ENCODE results near the gene THEM5. TPM values are rescaled to one million over a fixed set of nuclear protein-coding genes. Genes with fewer than 3 reads are reported as not detected.
"Not testable (repeated sequence)": the region's sequence is repeated elsewhere in the genome, so short reads cannot be mapped to it uniquely, and the experiment has no call there.

The THEM5 gene
- total RNA-seq, 1 experiment from 2014 or later, result not detected

GRCh38 chr1:151884445-151884844 is 30.9 kb upstream of the THEM5 start:
- CTCF ChIA-PET, result not testable (repeated sequence)

GRCh38 chr1:151883898-151884297 is 30.4 kb upstream of the THEM5 start:
- H3K27ac ChIP-seq (ENCODE audit: low read length); CTCF ChIA-PET; H3F3A ChIP-seq (ENCODE audit: low read length, unreplicated experiment); BruUV-seq (replicated peaks); H2AFZ ChIP-seq (ENCODE audit: low read length); H3K4me2 ChIP-seq (ENCODE audit: low read length); intact Hi-C loops (cut with micrococcal nuclease); POLR2A ChIA-PET (ENCODE audit: unreplicated experiment); H3K4me3 ChIP-seq (ENCODE audit: low read length); H4K20me1 ChIP-seq (ENCODE audit: low read length); ATAC-seq; DNase-seq; H3K9me2 ChIP-seq (replicated peaks; ENCODE audit: low read length); H3K9me3 ChIP-seq (ENCODE audit: low read length); H3K36me3 ChIP-seq (ENCODE audit: low read depth, low read length); H3K79me2 ChIP-seq (ENCODE audit: low read length); H3K27me3 ChIP-seq (ENCODE audit: low read length); H3K9ac ChIP-seq (ENCODE audit: low read length): not testable (repeated sequence)
- peaks cover 26% of the 10 kb centered on the region for H3K4me1 ChIP-seq (ENCODE audit: insufficient read depth, low read length)

More at GRCh38 chr1:151884445-151884844, 30.9 kb upstream of the THEM5 start:
- H3K4me2 ChIP-seq (ENCODE audit: low read length); H3K27me3 ChIP-seq (ENCODE audit: low read length); H3K4me3 ChIP-seq (ENCODE audit: low read length); H3K9me3 ChIP-seq (ENCODE audit: low read length); POLR2A ChIA-PET (ENCODE audit: unreplicated experiment); H2AFZ ChIP-seq (ENCODE audit: low read length); ATAC-seq; H3K27ac ChIP-seq (ENCODE audit: low read length); DNase-seq; H3K9ac ChIP-seq (ENCODE audit: low read length); H4K20me1 ChIP-seq (ENCODE audit: low read length); BruUV-seq (replicated peaks); H3K9me2 ChIP-seq (replicated peaks; ENCODE audit: low read length); H3K36me3 ChIP-seq (ENCODE audit: low read depth, low read length); H3K79me2 ChIP-seq (ENCODE audit: low read length); H3F3A ChIP-seq (ENCODE audit: low read length, unreplicated experiment); intact Hi-C loops (cut with micrococcal nuclease): not testable (repeated sequence)
- peaks cover 26% of the 10 kb centered on the region for H3K4me1 ChIP-seq (ENCODE audit: insufficient read depth, low read length)

GRCh38 chr1:151882918-151883317 is 29.4 kb upstream of the THEM5 start:
- CTCF ChIA-PET; BruUV-seq (replicated peaks); intact Hi-C loops (cut with micrococcal nuclease): not testable (repeated sequence)

GRCh38 chr1:151882466-151882865 is 29.0 kb upstream of the THEM5 start:
- TF ChIP-seq CTCF (conservative IDR thresholded peaks at IDR 0.05; ENCODE audit: low read depth, low read length) (no peak), EZH2phosphoT487 (IDR thresholded peaks at IDR 0.05; ENCODE audit: borderline replicate concordance, low read length) (no peak), EZH2 (IDR thresholded peaks at IDR 0.05; ENCODE audit: low read length, unreplicated experiment) (no peak)
- H3K36me3 ChIP-seq (ENCODE audit: low read depth, low read length), result no peaks in the 10 kb centered on the region
- DNase-seq (no peak), ATAC-seq (no peak)
- no peak overlapping the region for H3K4me2 ChIP-seq (ENCODE audit: low read length)
- no peak overlapping the region for H2AFZ ChIP-seq (ENCODE audit: low read length)
- H3K27me3 ChIP-seq (ENCODE audit: low read length), result no peaks in the 10 kb centered on the region
- no peaks in the 10 kb centered on the region for H3K9me2 ChIP-seq (replicated peaks; ENCODE audit: low read length)
- H3K4me1 ChIP-seq (ENCODE audit: insufficient read depth, low read length), result peaks cover 18% of the 10 kb centered on the region
- ChIA-PET CTCF (interaction anchor here (0.6 to 1.4 kb wide), 2 partner anchors 119 to 1630 kb away, joined by 5 read pairs; partner anchors contain the start of gene MRPL9), POLR2A (ENCODE audit: unreplicated experiment) (interaction anchor here (0.6 kb wide), 1 partner anchor 13 kb away, joined by 3 read pairs; no protein-coding TSS in a partner anchor)
- H3K9me3 ChIP-seq (ENCODE audit: low read length), result no peaks in the 10 kb centered on the region
- H3K27ac ChIP-seq (ENCODE audit: low read length), result no peak overlapping the region
- H4K20me1 ChIP-seq (ENCODE audit: low read length), result no peaks in the 10 kb centered on the region
- intact Hi-C loops (cut with micrococcal nuclease), result no loop called here
- H3K4me3 ChIP-seq (ENCODE audit: low read length), result no peak overlapping the region
- no peaks in the 10 kb centered on the region for H3K79me2 ChIP-seq (ENCODE audit: low read length)
- peaks cover 1% of the 10 kb centered on the region for H3F3A ChIP-seq (ENCODE audit: low read length, unreplicated experiment)
- no TSS peak for BruUV-seq (replicated peaks)
- H3K9ac ChIP-seq (ENCODE audit: low read length), result no peak overlapping the region

More at GRCh38 chr1:151882918-151883317, 29.4 kb upstream of the THEM5 start:
- H3K9me2 ChIP-seq (replicated peaks; ENCODE audit: low read length); H3K79me2 ChIP-seq (ENCODE audit: low read length); H2AFZ ChIP-seq (ENCODE audit: low read length); H3K4me2 ChIP-seq (ENCODE audit: low read length); H3K27ac ChIP-seq (ENCODE audit: low read length); H3K27me3 ChIP-seq (ENCODE audit: low read length); H3F3A ChIP-seq (ENCODE audit: low read length, unreplicated experiment); H3K36me3 ChIP-seq (ENCODE audit: low read depth, low read length); ATAC-seq; H3K4me3 ChIP-seq (ENCODE audit: low read length); POLR2A ChIA-PET (ENCODE audit: unreplicated experiment); DNase-seq; H3K9ac ChIP-seq (ENCODE audit: low read length); H4K20me1 ChIP-seq (ENCODE audit: low read length); H3K9me3 ChIP-seq (ENCODE audit: low read length): not testable (repeated sequence)
- peaks cover 22% of the 10 kb centered on the region for H3K4me1 ChIP-seq (ENCODE audit: insufficient read depth, low read length)

Measured in PC-3 (cell line).